SIG-M5 (cell line): ENCODE results near the gene SLC34A1.

Experiments
- DNase-seq: peaks from one replicate; lab custom pipeline; 2025; lab: John Stamatoyannopoulos, UW

SLC34A1 gene

DNA sequence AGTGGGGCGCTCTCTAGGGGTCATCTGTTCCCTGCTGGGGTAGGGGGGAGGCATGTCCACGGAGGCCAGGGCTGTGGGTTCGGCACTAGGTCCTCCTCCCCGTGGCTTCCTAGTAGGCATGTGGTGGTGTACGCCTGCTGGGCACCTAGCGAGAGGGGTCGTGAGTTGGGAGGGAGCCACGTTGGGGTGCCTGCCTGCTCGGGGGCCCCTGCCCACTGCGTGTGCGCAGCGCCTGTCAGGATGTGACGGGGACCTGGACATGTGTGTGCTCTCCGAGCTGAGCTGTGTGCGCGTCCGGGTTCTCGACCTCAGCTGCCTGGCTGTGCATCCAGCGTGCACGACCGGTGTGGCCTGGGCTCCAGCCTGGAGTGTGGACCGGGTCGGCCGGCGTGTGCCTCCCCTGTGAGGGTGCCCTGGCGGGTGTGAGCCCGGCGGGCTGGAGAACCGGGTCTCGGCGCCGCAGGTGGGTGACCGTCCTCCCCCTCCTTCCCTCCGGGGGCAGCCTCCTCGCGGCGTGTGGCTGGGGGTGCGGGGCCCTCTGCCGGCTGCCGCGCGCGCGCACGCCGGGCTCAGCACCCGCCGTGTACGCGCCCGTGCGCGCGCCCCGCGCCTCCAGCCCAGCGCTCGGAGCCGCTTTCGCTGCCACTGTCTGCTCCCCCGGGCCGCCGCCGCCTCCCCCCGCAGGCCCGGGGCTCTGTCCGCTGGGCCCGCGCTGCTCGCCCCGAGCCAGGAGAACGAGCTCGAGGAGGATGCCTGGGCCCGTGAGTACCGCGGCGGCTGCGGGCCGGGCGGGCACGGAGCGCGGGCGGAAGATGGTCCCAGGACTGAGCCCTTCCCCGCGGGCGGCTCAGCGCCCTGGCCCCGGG lies 62.2 kb downstream of the SLC34A1 start, which contains the start of gene PRR7:
TSS of gene PRR7 (plus strand) at position 615 of the 866 bp plus-strand sequence. CDS start 8,254 bp downstream, outside the sequence.
- no peak for DNase-seq

- no peak for DNase-seq
Observed at GRCh38 chr5:177447066-177447610, 62.9 kb downstream of the SLC34A1 start.

- no peak for DNase-seq
Observed at GRCh38 chr5:177447611-177448243, 63.5 kb downstream of the SLC34A1 start.
